ENCODE data around the gene GRAPL.
"Not testable (repeated sequence)": the region's sequence is repeated elsewhere in the genome, so short reads cannot be mapped to it uniquely, and the experiment has no call there.

The GRAPL gene

DNA sequence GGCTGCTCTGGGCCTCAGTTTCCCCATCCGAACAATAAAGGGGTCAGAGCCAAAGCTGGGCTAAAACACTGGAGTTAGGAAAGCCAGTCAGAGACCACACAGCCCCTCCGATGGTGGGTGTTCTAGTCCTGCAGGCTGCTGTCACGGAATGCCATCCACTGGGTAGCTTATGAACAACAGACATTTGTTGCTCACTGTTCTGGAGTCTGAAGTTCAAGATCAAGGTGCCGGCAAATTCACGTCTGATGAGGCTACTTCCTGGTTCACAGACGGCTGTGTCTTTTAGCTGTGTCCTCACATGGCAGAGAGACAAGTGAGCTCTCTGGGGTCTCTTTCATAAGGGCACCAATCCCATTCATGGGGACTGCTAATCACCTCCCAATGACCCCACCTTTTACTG is 9.2 kb downstream of the GRAPL start:
- DNase-seq (ENCODE audit: low spot score), result not testable (repeated sequence)

GRCh38 chr17:19137959-19138358 is 10.6 kb downstream of the GRAPL start:
- not testable (repeated sequence) for DNase-seq (ENCODE audit: low spot score)

GRCh38 chr17:19141366-19142155 is 14.2 kb downstream of the GRAPL start:
- DNase-seq (ENCODE audit: low spot score), result not testable (repeated sequence)

DNA sequence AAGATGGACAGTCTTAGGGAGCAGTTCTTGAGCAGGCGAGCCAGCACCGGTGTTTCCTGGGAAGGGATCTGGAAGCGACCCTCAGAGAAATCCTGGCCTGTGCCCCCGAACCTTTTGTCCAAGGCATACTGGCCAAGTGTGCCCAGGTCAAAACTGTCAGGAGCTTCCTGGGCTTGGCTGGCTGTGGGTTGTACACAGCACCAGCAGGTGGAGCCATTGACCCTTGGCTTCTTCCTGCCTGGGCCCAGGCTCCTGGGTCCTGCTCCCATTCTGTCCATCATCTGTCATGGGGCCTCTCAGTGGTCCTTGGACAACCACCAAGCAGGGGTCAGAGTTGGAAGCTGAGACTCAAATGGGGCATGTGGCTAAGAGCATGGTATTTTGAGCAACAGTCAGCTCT is 15.0 kb downstream of the GRAPL start:
- not testable (repeated sequence) for DNase-seq (ENCODE audit: low spot score)

DNA sequence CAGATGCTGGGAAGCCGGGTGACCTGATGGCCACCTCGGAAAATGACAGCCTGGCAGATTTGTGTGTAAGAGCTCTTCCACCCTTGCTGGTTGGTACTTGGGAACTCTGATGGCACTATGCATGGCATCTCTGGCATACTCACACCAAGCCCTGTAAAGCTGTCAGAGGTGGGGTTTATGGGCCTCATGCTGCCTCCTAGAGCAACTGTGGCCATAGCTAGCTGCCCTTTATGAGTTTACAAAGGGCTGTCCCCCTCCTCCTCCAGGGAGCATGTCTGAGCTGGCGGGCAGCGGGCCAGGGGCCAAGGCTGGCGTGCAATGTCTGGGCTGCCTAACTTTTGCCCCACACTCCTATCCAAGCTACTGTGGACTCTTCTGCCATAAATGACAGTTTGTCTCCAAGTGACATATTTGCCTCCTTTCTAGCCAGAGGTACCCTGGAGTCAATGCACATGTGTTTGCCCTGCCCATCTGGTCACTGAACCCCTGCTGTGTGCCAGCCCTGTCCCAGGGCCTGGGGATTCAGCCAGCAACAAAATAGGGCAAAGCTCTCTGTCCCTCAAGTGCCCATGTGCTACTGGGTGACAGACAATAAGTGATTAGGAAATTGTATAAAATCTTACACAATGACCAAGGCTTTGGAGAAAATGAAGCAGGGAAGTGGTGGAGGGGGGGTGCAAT is 15.8 kb downstream of the GRAPL start:
- DNase-seq (ENCODE audit: low spot score), result not testable (repeated sequence)

- DNase-seq (ENCODE audit: low spot score), result not testable (repeated sequence)
Observed at GRCh38 chr17:19144373-19144772, 17.0 kb downstream of the GRAPL start.

GRCh38 chr17:19145471-19145870 is 18.1 kb downstream of the GRAPL start:
- DNase-seq (ENCODE audit: low spot score), result not testable (repeated sequence)

GRCh38 chr17:19150678-19151615 is 23.6 kb downstream of the GRAPL start:
- DNase-seq (ENCODE audit: low spot score), result not testable (repeated sequence)

- DNase-seq (ENCODE audit: low spot score), result not testable (repeated sequence)
Observed at GRCh38 chr17:19157628-19158027, 30.2 kb downstream of the GRAPL start.

DNA sequence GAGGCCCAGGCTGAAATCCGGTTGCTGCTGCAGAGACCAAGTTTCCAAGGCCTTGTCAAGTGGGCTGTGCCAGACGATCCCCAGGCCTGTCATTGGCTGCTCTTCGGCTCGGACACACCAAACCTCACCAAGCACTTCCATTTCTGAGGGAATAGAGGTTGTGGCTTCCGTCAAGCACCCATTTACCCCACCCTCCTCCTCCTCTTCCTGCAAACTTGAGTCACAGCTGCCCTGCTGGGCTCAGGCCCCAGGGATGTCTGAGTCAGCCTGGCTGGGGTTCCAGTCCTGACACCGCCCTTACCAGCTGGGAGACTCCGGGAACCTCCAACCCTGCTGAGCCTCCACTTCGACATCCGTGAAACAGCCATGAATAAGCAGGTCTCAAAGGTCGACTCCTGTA is 31.1 kb downstream of the GRAPL start:
- not testable (repeated sequence) for DNase-seq (ENCODE audit: low spot score)

GRCh38 chr17:19158938-19159337 is 31.5 kb downstream of the GRAPL start:
- not testable (repeated sequence) for DNase-seq (ENCODE audit: low spot score)

DNA sequence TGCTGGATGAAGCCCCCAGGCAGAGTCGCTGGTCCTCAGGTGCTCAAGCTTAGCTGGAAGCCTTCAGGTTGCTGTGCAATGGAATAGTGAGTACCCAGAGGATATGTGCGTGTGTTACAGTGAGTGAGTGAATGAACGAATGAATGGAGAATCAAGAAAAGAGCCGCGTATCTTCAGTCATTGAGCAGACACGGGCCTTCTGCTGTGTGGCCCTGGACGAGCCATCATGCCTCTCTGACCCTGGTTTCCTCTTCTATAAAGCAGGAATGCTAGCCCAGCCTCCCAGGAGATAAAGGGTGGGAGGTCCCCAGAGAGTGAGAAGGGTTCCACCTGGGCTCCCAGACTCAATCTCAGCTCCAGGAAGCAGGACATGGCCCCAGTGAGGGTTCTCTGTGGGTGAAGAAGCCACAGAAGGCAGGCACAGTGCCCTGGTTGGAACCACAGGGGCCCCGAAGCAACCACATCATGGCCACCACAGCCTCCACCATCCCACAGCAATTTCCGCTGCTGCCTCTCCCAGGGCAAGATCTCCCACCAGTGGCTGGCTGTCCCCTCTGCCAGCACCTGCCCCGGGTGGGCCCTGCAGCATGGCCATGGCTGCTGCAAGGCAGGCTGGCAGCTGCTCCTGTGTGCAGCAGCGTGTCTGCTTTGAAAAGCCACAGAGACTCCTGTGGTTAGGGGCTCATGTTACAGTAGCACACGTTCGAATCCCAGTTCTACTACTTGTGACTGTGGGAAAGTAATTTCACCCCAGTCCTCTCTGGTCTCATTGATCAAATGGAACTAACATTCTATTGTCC is 34.1 kb downstream of the GRAPL start:
- DNase-seq (ENCODE audit: low spot score), result not testable (repeated sequence)

GRCh38 chr17:19162384-19163216 is 35.2 kb downstream of the GRAPL start:
- not testable (repeated sequence) for DNase-seq (ENCODE audit: low spot score)

DNA sequence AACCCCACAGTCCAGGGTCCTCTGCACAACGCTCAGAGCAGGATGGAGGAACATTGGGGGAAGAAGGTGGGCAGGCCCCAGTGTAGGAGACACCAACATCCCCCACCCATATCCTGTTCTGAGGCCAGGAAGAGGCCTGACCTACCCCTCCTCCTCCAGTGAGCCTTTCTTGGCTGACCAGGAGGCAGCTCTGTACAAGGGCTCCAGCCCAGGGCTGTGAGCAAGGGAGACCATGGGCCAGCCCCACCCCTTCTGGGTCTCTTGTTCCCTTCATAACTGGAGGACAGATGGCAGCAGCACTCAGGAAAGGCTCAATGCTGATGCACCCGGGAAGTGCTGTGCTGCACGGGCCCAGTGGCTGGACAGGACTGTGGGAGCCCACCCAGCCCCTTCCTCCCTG is 47.0 kb downstream of the GRAPL start:
- not testable (repeated sequence) for DNase-seq (ENCODE audit: low spot score)

DNA sequence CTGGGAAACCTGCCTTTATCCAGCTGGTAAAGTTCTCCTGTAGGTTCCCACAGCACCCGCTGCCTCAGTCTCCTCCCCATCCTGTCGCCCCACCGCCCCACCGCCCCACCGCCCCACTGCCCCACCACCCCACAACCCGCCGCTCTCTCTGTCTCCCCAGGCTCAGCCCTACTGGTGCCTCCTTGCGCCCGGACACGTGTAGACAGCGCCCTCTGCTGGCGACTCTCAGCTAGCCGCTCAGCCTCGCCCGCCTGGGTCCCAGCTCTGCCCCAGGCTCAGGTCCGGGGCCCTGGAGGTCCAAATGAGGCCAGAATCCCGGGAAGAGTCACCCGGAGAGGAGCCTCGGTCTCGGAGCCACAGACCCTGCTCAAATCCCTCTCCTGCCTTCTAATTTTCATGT is 48.0 kb downstream of the GRAPL start:
- not testable (repeated sequence) for DNase-seq (ENCODE audit: low spot score)

- not testable (repeated sequence) for DNase-seq (ENCODE audit: low spot score)
Observed at GRCh38 chr17:19181040-19181875, 53.9 kb downstream of the GRAPL start.

GRCh38 chr17:19187883-19188869 is 60.8 kb downstream of the GRAPL start:
- DNase-seq (ENCODE audit: low spot score), result not testable (repeated sequence)

Measured in AG08395 (cell line).